HG03342 (cell line): ENCODE data around the gene METTL17.
"Not testable (repeated sequence)": the region's sequence is repeated elsewhere in the genome, so short reads cannot be mapped to it uniquely, and the experiment has no call there.

Experiments
- ATAC-seq: cut with Tn5 transposase; IDR thresholded peaks from one replicate; pipeline ENCODE4 v1.9.1; 2021; ENCODE audit warnings: mild to moderate bottlenecking, moderate library complexity; ENCODE audit not compliant: unreplicated experiment

METTL17 gene

DNA sequence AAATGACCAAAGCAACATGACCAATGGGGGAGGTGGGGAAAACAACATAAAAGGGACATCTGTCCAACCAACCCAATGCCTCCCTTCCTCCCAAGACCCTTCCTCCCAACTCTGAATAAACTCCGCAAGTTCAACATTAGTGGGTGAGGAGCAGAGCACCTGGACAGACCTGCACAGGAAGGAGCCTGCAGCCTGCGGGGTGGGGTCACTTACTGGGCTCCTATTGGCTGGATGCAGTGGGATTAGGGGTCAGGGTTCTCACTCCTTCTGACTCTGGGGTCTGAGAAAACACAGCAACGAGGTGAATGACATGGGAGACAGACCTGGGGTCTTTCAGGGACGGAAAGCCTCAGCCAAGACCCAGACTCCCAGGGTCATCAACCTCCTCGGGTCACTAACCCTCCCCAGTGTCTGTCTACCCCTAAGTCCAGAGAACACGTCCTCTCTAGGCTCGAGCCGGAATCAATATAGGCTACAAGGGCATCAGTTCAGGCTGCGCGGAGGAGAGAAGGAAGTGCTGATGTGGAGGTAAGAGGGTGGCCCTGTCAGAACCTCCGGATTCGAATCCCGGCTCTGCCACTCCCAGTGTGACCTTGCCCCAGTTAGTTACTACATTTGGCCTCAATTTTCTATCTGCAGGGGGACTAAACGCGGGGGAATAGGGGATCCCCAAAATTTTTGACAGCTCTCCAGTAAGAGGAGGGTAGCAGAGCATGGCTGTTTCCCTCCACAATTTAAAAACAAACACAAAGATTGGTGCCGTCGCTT, 34.2 kb downstream of the METTL17 start:
- ATAC-seq: no peak

DNA sequence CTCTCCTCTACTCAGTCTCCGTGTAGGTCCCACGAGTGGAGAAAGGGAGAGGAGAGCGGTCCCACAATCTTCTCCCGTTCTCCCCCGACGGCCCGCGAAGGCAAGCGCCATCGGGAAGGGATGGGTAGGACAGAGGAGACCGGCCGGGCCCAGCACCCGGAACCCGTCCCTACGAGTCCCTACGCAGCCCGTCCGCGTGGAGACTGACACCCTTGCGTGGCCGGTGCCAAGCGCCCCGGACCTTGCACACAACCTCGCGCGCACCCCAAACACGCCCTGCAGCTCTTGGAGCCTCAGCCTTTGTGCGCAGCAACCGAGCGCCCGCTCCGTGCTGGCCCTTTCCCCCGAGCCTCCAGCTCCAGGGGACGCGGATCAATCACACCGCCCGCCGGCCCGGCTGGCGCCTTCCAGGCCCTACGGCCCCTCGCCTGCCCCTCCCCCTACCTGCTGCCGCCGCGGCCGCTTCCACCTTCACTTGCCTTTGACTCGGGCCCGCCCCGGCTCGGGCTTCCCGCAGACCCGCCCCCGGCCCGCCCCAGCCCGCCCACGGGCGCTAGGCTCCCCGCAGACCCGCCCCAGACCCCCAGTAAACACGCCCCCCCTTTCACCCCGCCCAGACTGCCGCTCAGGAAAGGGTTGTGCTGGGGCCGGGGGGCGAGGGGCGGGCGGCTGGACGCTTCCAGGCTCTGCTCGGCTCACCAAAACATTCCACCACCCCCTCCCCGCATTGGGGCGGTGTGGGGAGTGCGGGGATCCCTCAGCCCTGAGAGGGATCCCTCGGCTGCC, 35.0 kb downstream of the METTL17 start, which contains the start of gene NDRG2:
NDRG2 (minus strand) TSS at position 477 of the 786 bp plus-strand sequence. CDS start 1,746 bp downstream, outside the sequence.
- no peak for ATAC-seq

GRCh38 chr14:21025371-21026273, 35.8 kb downstream of the METTL17 start:
- ATAC-seq: no peak

DNA sequence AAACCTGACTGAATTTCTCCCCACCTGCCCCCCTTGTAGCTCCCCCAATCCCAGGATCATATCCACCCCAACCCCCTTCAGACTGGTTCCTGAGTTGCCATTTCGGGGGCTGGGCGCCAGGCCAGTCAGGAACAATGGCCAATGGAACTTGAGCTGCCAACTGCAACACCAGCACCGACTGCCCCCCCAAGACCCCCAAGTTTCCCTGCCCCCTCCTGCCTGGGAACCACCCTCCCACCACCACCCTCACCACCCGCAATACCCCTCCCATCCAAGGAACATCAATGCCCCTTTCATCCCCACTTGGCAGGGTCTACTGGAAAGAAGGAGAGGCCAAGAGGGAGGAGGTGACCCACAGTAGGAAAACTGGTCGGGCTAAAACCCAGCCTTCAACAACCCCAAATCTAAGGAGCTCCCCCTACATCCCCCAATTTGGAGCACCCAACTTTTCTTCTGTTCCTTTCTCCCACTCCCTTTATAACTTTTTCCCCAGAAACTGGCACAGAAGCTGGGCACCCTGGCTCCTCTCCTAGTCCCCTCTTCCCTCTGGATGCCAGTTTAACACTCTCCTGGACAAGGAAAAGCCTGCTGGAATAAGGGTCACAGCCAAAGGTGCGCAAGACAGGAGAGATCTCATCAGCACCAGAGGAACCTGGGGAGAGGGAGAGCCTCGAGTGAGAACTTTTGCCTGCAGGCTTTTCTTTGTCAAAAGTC, 36.7 kb downstream of the METTL17 start:
- ATAC-seq: no peak

DNA sequence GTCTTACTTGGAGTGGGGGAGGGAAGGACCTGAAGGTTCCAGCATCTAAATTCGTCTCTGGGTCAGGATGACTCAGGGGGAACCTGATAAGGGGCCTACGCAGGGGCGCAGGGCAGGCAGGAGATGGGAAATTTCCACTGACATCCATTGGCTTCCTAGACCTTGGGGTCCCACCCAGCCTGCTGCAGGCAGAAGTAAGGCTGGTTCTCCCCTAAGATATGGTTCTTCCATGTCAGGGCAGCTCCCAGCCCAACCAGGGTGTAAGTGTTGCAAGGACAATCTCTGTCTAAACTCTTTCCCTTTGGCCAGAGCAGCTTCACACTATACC, 37.2 kb downstream of the METTL17 start:
- ATAC-seq: no peak

- no peak for ATAC-seq
Observed at GRCh38 chr14:21029917-21030316, 40.1 kb downstream of the METTL17 start, which contains the start of gene TPPP2. TPPP2 (plus strand) TSS chr14:21030217; CDS start chr14:21030582, 365 bp downstream.

GRCh38 chr14:21030531-21030930, 40.8 kb downstream of the METTL17 start:
- ATAC-seq: no peak

DNA sequence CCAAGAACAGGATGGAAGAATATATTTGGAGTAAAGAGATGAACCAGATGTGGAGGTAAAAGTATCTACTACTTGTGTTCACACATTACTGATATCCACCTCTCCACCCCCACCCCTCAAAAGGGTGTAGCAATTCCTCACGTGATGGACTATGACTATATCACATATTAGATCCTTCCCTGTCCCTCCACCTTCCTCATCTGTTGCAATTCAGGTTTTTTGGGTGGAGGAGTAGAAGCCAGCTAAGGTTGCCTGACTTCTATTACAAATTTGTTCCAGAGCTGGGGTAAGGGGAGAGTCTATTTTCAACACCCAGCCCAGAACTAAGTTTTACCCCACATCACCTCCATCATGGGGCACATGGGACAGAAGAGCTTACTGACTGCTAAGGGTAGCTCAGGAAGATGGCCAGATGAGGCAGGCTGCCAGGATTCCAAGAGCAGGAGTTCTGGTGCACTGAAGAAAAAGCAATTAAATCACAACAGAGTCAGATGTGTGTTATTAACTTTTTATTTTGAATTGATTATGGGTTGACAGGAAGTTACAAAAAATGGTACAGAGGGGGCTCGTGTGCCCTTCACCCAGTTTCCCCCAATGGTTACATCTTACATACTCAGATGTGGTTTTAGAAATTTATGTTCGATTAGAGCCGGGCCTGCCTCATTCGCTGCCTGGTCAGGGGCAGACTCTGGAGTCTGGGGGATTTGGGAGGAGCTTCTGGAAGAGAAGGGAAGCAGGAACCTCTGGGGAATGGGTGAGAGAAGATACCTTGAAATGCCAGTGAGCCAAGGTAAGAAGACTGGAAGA, 42.7 kb downstream of the METTL17 start:
- no peak for ATAC-seq

DNA sequence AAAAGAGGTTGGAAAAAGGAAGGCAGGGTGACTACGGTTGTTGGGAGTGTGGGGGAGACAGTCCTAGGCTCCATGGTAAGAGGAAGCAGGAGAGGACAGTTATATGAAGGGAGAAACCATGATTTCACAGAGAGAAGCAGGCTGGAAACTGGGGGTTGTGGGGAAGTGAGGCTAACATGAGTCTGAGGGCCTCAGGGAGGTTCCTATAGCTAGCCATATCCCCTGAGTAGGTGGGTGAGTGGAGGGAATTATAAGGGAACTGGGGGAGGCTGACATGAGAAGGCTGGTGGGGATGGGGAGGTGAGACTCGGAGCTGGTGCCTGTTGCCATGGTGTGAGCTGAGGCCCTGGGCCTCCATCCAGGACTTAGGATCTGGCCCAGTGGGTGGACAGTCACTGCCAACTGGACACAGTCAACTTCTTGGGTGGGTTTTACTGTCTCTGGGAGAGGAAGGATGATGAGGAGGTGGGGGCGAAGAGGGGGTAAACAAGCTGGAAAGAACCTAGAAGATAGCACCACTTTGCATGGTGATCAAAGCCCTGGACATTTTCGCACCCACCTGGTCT, 43.4 kb downstream of the METTL17 start:
- ATAC-seq: no peak

GRCh38 chr14:21034707-21035106, 44.9 kb downstream of the METTL17 start, which contains the start of gene RNASE13:
RNASE13 (minus strand) TSS chr14:21034807; CDS start chr14:21034288, 519 bp downstream.
- no peak for ATAC-seq

GRCh38 chr14:21036751-21037150, 47.0 kb downstream of the METTL17 start:
- no peak for ATAC-seq

GRCh38 chr14:21037156-21037555, 47.4 kb downstream of the METTL17 start:
- ATAC-seq: no peak

- no peak for ATAC-seq
Observed at GRCh38 chr14:21038441-21039422, 49.0 kb downstream of the METTL17 start.

GRCh38 chr14:21039585-21040369, 50.0 kb downstream of the METTL17 start:
- ATAC-seq: no peak

DNA sequence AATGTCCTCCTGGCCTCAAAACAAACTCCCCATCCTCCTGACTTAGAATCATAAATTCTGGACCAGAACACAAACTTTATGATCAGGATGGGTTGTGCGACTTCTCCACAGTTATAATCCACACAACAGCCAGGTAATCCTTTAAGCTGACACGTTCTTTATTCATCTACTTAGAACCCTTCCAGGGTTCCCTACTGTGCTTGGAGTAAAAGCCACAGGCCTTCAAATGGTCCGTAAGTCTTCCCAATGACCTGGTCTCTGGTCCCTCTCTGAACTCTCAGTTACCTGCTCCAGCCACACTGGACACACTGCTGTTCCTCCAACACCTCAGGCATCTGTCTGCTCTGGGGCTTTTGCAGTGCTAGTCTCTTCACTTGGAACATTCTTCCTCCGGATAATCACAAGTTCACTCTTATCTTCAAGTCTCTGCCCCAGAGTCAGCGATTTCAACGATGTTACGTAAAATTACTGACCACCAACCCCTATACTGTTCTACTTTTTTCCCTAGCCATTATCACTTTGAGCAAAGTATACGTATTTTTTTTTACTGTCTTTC, 50.7 kb downstream of the METTL17 start:
- ATAC-seq: no peak

DNA sequence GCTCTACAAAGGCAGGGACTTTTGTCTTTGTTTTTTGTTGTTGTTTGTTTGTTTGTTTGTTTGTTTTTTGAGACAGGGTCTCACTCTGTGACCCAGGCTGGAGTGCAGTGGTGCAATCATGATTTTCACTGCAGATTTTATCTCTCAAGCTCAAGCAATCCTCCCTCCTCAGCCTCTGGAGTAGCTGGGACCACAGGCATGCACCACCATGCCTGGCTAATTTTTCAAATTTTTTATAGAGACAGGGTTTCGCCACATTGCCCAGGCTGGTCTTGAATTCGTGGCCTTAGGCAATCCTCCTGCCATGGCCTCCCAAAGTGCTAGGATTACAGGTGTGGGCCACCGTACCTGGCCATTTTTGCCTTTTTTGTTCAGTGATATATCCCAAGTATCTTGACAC, 51.2 kb downstream of the METTL17 start:
- ATAC-seq: not testable (repeated sequence)
